Right renal pelvis (tissue), 4 donors: ENCODE data around the gene NRXN3. TPM values are rescaled to one million over a fixed set of nuclear protein-coding genes. Genes with fewer than 3 reads are reported as not detected.

Experiments used
- DNase-seq, 4 donors: peaks; one replicate each; pipeline ENCODE4 v3.0.0-alpha.2; 2013; ENCODE audit warnings: low read depth in 4 of 4, low spot score in 3 of 4, missing footprints in 1 of 4
- polyA plus RNA-seq, 4 donors: library from polyadenylated mRNA; unstranded; fragments of 120-200 nt; gene quantifications; one replicate each; pipeline ENCODE4 v1.2.1, GENCODE V29; 2013; ENCODE audit not compliant: insufficient read length in 4 of 4

The NRXN3 gene
- polyA plus RNA-seq, 4 donors, result 5.7 to 7.3 (median 7.2) TPM

GRCh38 chr14:79540394-79540793 is 1370.2 kb downstream of the NRXN3 start:
- DNase-seq, result no peak

GRCh38 chr14:79542121-79542520 is 1371.9 kb downstream of the NRXN3 start:
- DNase-seq, result no peak

GRCh38 chr14:79543348-79543747 is 1373.2 kb downstream of the NRXN3 start:
- no peak for DNase-seq

- DNase-seq, result no peak
Observed at GRCh38 chr14:79543967-79544697, 1374.0 kb downstream of the NRXN3 start.

- DNase-seq, result no peak
Observed at GRCh38 chr14:79544698-79545070, 1374.5 kb downstream of the NRXN3 start.

GRCh38 chr14:79548836-79549235 is 1378.7 kb downstream of the NRXN3 start:
- DNase-seq, result no peak

- DNase-seq, result no peak
Observed at GRCh38 chr14:79549515-79549914, 1379.3 kb downstream of the NRXN3 start.

- no peak for DNase-seq
Observed at GRCh38 chr14:79551523-79551922, 1381.3 kb downstream of the NRXN3 start.

GRCh38 chr14:79552778-79553177 is 1382.6 kb downstream of the NRXN3 start:
- no peak for DNase-seq

GRCh38 chr14:79554816-79555215 is 1384.6 kb downstream of the NRXN3 start:
- no peak for DNase-seq

- no peak for DNase-seq
Observed at GRCh38 chr14:79555429-79555828, 1385.3 kb downstream of the NRXN3 start.

GRCh38 chr14:79557309-79557708 is 1387.1 kb downstream of the NRXN3 start:
- no peak for DNase-seq

GRCh38 chr14:79562185-79562584 is 1392.0 kb downstream of the NRXN3 start:
- no peak for DNase-seq

- DNase-seq, result no peak
Observed at GRCh38 chr14:79564371-79564770, 1394.2 kb downstream of the NRXN3 start.

GRCh38 chr14:79567306-79567705 is 1397.1 kb downstream of the NRXN3 start:
- DNase-seq, result no peak

GRCh38 chr14:79568594-79568993 is 1398.4 kb downstream of the NRXN3 start:
- DNase-seq, result no peak

- no peak for DNase-seq
Observed at GRCh38 chr14:79569072-79569471, 1398.9 kb downstream of the NRXN3 start.

- no peak for DNase-seq
Observed at GRCh38 chr14:79570648-79571047, 1400.5 kb downstream of the NRXN3 start.

GRCh38 chr14:79571366-79571765 is 1401.2 kb downstream of the NRXN3 start:
- no peak for DNase-seq

- no peak for DNase-seq
Observed at GRCh38 chr14:79573486-79573885, 1403.3 kb downstream of the NRXN3 start.

- DNase-seq, result no peak
Observed at GRCh38 chr14:79575032-79575431, 1404.9 kb downstream of the NRXN3 start.

- DNase-seq, result no peak
Observed at GRCh38 chr14:79576424-79576823, 1406.3 kb downstream of the NRXN3 start.

GRCh38 chr14:79578470-79578869 is 1408.3 kb downstream of the NRXN3 start:
- DNase-seq, result no peak
